ENCODE results near the gene ANKRD44. TPM values are rescaled to one million over a fixed set of nuclear protein-coding genes. Genes with fewer than 3 reads are reported as not detected.

ANKRD44 gene
- total RNA-seq, 1 experiment from 2014 or later: 7.1 TPM

DNA sequence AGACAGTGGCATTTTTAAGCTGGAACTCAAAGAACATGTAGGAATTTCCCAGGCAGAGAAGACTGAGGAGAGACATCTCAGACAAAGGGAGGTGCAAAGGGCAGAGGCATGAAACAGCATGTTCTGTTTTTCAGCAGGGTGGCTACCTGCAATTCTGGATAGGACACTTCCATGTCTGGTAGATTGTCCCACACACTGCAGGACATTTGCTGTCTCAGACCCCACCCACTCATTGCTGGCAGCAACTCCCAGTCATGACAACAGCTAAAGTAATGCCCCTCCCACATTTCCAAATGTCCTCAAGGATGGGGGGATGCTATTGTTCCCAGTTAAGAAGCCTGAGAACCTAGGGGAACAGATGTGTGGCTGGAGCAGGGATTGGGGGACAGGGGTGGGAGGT is 40.8 kb downstream of the ANKRD44 start:
- BruUV-seq (replicated peaks): no TSS peak
- intact Hi-C loops (cut with micrococcal nuclease; ENCODE audit: unreplicated experiment): no loop called here
- TF ChIP-seq, protein P1, sequence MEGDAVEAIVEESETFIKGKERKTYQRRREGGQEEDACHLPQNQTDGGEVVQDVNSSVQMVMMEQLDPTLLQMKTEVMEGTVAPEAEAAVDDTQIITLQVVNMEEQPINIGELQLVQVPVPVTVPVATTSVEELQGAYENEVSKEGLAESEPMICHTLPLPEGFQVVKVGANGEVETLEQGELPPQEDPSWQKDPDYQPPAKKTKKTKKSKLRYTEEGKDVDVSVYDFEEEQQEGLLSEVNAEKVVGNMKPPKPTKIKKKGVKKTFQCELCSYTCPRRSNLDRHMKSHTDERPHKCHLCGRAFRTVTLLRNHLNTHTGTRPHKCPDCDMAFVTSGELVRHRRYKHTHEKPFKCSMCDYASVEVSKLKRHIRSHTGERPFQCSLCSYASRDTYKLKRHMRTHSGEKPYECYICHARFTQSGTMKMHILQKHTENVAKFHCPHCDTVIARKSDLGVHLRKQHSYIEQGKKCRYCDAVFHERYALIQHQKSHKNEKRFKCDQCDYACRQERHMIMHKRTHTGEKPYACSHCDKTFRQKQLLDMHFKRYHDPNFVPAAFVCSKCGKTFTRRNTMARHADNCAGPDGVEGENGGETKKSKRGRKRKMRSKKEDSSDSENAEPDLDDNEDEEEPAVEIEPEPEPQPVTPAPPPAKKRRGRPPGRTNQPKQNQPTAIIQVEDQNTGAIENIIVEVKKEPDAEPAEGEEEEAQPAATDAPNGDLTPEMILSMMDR (IDR thresholded peaks at IDR 0.05; ENCODE audit: unreplicated experiment): no peak

DNA sequence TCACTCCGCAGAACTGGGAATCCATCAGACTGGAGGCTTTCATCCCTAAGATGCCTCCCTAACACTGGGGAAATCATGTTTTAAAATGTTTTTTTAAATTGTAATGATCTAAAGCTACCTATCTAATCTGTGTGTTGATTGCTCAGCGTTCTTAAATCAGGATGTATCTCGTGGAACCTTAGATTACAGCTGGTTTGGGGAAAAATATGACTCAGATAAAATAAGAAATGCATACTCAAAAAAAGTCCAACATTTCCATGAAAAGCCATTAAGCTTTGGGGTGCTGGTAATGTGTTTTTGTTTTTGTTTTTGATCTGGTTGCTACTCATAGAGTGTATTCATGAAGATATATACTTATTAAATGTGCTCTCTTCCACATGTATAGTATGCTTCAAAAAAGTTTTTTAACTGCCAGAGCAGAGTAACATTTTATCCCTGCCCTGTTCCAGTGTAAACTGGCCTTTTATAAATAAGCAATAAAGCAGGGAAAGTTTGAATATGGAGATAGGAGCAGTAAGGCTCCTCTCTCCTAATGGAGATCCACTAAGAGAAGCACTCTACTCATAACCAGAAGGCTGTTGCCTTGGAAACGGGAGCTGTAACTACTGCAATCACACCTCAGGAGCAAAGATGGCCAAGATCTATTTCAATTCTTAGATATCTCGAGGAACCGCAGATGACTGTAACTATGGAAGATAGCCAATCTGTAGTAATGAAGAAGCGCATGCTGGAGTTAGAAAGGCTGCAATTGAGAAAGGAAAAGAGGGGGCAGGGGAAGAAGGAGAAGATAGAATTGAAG is 41.6 kb downstream of the ANKRD44 start:
- intact Hi-C loops (cut with micrococcal nuclease; ENCODE audit: unreplicated experiment): no loop called here
- no peaks in the 10 kb centered on the region for H3K27me3 Mint-ChIP-seq (ENCODE audit: unreplicated experiment)
- TF ChIP-seq, protein P1 (IDR thresholded peaks at IDR 0.05; ENCODE audit: unreplicated experiment): no peak
- H3K27ac Mint-ChIP-seq (ENCODE audit: unreplicated experiment): no peak overlapping the region
- no peaks in the 10 kb centered on the region for H3K36me3 Mint-ChIP-seq (ENCODE audit: insufficient read depth, unreplicated experiment)
- H3K9me3 Mint-ChIP-seq (ENCODE audit: low read depth, unreplicated experiment): no peaks in the 10 kb centered on the region
- no peak for DNase-seq
- no TSS peak for BruUV-seq (replicated peaks)
- H3K4me3 Mint-ChIP-seq (ENCODE audit: low read depth, unreplicated experiment): no peak overlapping the region
- no peaks in the 10 kb centered on the region for H3K4me1 Mint-ChIP-seq (ENCODE audit: low read depth, unreplicated experiment)
- CTCF ChIA-PET: no interaction called here

More for the DNA sequence above, 40.8 kb downstream of the ANKRD44 start:
- CTCF ChIA-PET: no interaction called here
- no peak overlapping the region for H3K4me3 Mint-ChIP-seq (ENCODE audit: low read depth, unreplicated experiment)
- H3K27me3 Mint-ChIP-seq (ENCODE audit: unreplicated experiment): no peaks in the 10 kb centered on the region
- no peaks in the 10 kb centered on the region for H3K9me3 Mint-ChIP-seq (ENCODE audit: low read depth, unreplicated experiment)
- H3K4me1 Mint-ChIP-seq (ENCODE audit: low read depth, unreplicated experiment): no peaks in the 10 kb centered on the region
- no peaks in the 10 kb centered on the region for H3K36me3 Mint-ChIP-seq (ENCODE audit: insufficient read depth, unreplicated experiment)
- H3K27ac Mint-ChIP-seq (ENCODE audit: unreplicated experiment): no peak overlapping the region
- no peak for DNase-seq

DNA sequence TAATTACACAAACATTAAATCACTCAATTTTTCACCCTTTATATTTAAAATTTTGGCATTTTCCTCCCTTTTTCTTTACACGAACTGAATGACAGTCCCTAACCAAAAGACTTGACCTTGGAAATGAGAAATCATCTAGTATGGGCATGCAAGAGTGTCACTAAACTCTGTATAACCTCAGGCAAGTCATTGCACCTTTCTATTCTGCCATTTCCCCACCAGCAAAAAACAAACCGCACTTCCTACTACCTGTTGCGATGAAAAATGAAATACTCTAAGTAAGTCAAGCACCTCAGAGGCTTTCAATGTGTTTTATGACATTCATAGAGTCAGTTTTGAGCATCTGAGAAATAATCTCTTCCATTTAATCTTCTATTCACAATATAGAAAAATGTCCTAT is 44.1 kb downstream of the ANKRD44 start:
- Mint-ChIP-seq H3K36me3 (ENCODE audit: insufficient read depth, unreplicated experiment) (no peaks in the 10 kb centered on the region), H3K4me3 (ENCODE audit: low read depth, unreplicated experiment) (no peak overlapping the region), H3K27me3 (ENCODE audit: unreplicated experiment) (no peaks in the 10 kb centered on the region), H3K9me3 (ENCODE audit: low read depth, unreplicated experiment) (no peaks in the 10 kb centered on the region), H3K27ac (ENCODE audit: unreplicated experiment) (no peak overlapping the region), H3K4me1 (ENCODE audit: low read depth, unreplicated experiment) (no peaks in the 10 kb centered on the region)
- TF ChIP-seq, protein P1 (IDR thresholded peaks at IDR 0.05; ENCODE audit: unreplicated experiment): no peak
- intact Hi-C loops (cut with micrococcal nuclease; ENCODE audit: unreplicated experiment): no loop called here
- DNase-seq: no peak
- CTCF ChIA-PET: no interaction called here
- BruUV-seq (replicated peaks): no TSS peak

DNA sequence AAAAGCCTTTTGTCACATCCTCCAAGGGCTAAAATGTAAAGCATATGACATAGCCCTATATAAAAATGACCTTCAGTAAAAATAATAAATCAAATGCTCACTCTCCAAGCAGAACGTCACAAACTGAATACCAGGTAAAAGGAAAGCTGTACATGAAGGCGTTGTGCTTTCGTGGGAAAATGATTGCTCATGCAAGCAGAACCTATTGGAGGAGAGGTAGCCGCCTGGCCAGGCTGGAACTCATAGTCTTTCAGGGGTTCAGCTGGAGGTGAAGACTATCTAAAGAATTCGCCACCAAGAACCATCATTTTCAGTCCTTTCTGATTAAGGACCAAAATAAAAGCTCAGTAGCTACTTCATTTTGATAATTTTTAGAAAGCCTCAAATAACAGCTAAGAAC is 44.7 kb downstream of the ANKRD44 start:
- Mint-ChIP-seq H3K4me1 (ENCODE audit: low read depth, unreplicated experiment) (no peaks in the 10 kb centered on the region), H3K36me3 (ENCODE audit: insufficient read depth, unreplicated experiment) (no peaks in the 10 kb centered on the region), H3K9me3 (ENCODE audit: low read depth, unreplicated experiment) (no peaks in the 10 kb centered on the region), H3K4me3 (ENCODE audit: low read depth, unreplicated experiment) (no peak overlapping the region), H3K27me3 (ENCODE audit: unreplicated experiment) (no peaks in the 10 kb centered on the region), H3K27ac (ENCODE audit: unreplicated experiment) (no peak overlapping the region)
- CTCF ChIA-PET: no interaction called here
- intact Hi-C loops (cut with micrococcal nuclease; ENCODE audit: unreplicated experiment): no loop called here
- no peak for DNase-seq
- no TSS peak for BruUV-seq (replicated peaks)
- TF ChIP-seq, protein P1 (IDR thresholded peaks at IDR 0.05; ENCODE audit: unreplicated experiment): no peak

All from Calu3 (cell line).